ENCODE measurements around the gene MPV17L2. TPM values are rescaled to one million over a fixed set of nuclear protein-coding genes. Genes with fewer than 3 reads are reported as not detected.
"Not testable (repeated sequence)": the region's sequence is repeated elsewhere in the genome, so short reads cannot be mapped to it uniquely, and the experiment has no call there.

MPV17L2 gene
- polyA plus RNA-seq, 12 donors, result 3.2 to 5.8 (median 5.2) TPM; not detected in 2

- no peak for DNase-seq
Observed at GRCh38 chr19:18185538-18185937, 7.5 kb upstream of the MPV17L2 start.

DNA sequence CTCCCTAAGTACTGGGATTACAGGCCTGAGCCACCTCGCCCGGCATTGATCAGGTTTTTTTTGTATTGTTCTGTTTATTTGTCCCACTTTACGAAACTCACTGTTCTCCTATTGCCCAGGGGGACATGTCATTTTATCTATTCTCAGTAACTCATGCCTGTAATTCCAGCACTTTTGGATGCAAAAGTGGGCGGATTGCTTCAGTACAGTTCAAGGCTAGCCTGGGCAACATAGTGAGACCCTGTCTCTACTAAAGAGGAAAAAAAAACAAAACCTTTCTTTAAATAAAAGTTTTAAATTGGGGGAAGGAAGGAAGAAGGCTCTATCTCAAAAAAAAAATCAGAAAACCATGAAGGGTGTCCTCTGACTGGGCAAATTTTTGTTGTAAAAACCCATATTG, 2.7 kb upstream of the MPV17L2 start:
- no peak for DNase-seq

GRCh38 chr19:18191640-18192062, 1.4 kb upstream of the MPV17L2 start:
- peak; percentile 64 for DNase-seq

- no peak for DNase-seq
Observed at GRCh38 chr19:18193388-18194180, 566 bp downstream of the MPV17L2 start.

GRCh38 chr19:18194181-18194530, 1.1 kb downstream of the MPV17L2 start:
- DNase-seq, result no peak

- no peak for DNase-seq
Observed at GRCh38 chr19:18194554-18195238, 1.7 kb downstream of the MPV17L2 start.

GRCh38 chr19:18196511-18196845, 3.5 kb downstream of the MPV17L2 start:
- no peak for DNase-seq

- no peak for DNase-seq
Observed at GRCh38 chr19:18197306-18197705, 4.3 kb downstream of the MPV17L2 start.

GRCh38 chr19:18197941-18198340, 4.9 kb downstream of the MPV17L2 start:
- DNase-seq, result no peak

GRCh38 chr19:18198374-18198773, 5.4 kb downstream of the MPV17L2 start:
- DNase-seq, result no peak

DNA sequence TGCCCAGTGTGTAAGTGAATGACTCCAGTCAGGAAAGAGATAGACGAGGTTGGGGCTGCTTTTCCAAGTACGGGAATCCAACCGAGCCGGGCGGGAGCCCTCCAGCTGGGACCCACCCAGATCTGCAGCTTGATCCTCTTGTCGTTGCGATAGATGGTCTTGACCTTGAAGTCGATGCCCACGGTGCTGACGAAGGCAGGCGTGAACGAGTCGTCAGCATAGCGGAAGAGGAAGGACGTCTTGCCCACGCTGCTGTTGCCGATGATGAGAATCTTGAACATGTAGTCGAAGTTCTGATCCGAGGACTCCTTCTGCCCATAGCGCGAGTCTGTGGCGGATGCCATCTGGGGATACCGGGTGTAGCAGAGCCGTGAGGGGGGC, 9.4 kb downstream of the MPV17L2 start:
- DNase-seq, result no peak

DNA sequence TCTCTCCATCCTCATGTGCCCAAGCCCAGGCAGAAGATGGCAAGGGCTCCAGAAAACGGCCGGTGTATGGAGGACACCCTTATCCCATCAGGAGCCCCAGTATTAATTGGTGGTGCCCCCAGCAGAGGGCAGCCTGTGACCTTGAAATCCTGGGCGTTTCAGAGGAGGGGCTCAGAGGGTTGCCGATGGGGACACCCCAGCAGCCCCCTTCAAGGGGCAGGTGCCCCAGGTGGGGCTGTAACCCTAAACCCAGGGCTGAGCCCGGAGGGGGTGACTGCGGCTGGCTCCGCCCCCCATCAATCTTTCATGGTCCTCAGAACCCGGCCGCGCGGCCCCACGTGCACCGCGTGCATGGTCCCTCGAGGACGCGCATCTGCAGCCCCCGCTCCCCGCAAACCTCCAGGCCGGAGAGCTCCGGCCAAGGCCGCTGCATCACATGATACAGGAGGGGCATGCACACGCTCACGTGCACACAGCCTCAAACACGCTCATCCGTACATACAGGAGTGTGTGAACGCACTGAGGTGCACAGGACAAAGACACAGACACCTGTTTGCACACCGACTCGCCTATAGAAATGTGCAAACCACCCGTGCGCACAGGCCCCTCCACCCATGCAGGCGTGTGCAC, 9.9 kb downstream of the MPV17L2 start:
- peak; percentile 35 for DNase-seq

DNA sequence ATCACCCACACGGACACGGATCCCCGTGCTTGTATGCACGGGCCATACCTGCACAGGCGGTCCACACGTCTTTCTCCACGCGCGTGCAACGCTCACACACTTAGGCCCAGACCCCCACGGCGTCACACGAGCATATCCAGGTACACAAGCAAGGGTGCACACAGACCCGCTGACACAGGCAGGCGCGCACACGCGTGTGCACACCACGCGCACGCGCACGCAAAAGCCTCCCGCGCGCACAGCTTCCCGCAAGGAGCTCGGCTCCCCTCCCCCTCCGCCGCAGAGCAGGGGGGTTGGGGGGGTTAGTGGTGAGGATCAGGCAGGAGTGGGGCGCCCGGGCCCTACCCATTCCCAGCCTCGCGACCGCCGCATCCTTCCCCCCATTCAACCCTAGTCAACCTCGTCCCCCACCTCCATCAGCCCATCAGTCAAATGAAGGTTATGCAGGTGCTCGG, 10.4 kb downstream of the MPV17L2 start:
- DNase-seq, result peak; percentile 30

GRCh38 chr19:18203863-18204393, 10.9 kb downstream of the MPV17L2 start, which contains the start of gene RAB3A:
TSS of gene RAB3A (minus strand) at chr19:18204042. CDS start at chr19:18202740, 1,302 bp downstream.
- DNase-seq, result peak; percentile 100

DNA sequence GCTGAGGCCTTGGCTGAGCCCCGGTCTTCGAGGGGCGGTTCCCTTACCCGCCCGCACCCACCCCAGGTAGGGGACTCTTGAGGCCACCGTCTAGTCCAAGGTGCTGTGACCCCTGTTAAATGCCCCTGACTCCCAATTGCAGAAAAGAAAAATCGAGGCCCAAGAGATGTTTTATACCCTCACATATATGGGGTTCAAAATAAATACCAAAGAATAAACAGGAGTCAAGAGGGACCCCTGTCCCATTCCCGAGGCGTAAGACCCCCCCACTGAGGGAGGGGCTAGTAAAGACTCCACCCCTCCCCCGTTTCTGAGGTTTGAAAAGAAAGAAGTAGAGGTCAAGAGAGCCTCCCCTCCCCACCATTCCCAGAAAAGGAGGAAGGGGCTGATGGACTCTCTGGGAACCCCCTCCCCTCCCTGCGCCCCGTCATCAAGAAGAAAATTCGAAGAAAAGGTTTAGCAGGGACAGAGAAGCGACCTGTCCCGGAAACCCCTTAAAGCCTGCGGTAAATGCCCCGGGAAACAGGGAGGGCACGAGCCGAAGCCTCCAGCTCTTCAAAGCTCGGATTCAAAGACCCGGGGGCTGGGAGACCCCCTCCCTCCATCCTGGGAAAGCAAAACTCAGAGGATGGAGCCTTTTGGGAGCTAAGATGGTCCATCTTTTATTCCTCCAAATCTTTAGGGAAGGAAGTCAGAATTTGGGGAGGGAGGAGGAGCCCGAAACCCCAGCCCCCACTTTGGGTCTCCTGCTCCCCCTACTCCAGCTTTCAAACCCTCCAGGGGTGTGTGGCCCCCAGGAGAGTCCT, 11.6 kb downstream of the MPV17L2 start:
- DNase-seq, result peak; percentile 74

GRCh38 chr19:18205200-18205892, 12.3 kb downstream of the MPV17L2 start:
- DNase-seq, result peak; percentile 35

DNA sequence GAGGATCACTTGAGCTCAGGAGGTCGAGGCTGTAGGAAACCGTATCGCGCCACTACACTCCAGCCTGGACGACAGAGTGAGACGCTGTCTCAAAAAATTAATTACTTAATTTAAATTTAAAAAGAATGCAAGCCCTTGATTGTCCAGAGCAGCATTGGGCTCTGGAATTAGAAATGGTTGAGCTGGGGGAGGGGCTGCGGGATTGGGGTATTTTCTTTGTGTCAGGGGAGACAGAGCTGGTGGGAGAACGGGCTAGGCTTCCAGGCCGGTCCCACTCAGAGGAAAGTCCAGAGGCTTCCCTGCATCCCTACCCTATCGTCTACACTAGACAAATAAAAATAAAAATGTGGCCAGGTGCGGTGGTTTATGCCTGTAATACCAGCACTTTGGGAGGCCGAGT, 13.0 kb downstream of the MPV17L2 start:
- DNase-seq, result no peak

DNA sequence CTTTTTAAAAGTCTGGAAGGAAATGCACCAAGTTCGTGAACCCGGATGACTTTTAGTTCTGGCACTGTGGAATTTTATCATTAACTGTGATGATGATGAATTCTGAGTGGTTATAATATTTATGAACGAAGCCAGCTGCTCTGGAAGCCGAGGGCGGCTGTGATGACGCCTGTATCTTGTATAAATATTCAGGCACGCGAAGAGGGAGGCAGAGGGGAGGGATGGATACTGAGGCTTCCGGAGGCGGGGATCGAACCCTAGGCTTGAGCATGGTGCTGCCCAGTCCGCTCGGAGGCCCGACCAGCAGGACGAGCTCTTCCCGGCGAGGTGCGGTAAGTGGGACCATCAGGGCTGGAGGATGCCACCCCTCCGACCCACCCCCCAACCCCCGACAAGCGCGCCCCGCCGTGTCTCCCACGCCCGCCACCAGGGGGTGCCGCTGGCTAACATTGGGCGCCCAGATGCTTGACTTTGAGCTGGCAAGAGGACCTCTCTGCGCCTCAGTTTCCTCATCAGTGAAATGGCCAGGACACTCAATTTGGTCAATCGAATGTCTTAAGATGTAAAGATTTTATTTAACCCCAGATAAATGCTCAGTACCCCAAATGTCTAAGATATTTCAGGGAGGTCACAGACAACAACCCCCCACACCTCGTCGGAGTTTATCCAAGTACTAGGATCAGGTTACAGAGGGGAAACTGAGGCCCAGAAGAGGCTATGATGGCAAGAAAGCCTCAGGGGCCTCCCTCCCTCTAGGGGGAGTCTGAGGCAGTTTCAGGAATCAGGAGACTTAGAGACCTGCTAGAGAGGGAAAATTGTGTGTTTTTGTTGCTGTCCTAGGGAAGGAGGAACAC, 15.3 kb downstream of the MPV17L2 start:
- DNase-seq, result no peak

DNA sequence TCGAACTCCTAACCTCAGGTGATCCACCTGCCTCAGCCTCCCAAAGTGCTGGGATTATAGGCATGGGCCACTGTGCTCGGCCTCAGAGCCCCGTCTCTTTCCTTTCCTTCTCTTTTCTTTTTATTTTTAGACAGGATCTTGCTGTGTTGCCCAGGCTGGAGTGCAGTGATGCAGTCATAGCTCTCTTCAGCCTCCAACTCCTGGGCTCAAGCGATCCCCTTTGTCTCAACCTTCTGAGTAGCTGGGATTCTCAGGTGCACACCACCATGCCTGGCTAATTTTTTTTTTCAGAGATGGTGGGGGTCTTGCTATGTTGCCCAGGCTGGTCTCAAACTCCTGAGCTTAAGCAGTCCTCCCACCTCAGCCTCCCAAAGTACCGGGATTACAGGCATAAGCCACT, 16.9 kb downstream of the MPV17L2 start:
- not testable (repeated sequence) for DNase-seq

DNA sequence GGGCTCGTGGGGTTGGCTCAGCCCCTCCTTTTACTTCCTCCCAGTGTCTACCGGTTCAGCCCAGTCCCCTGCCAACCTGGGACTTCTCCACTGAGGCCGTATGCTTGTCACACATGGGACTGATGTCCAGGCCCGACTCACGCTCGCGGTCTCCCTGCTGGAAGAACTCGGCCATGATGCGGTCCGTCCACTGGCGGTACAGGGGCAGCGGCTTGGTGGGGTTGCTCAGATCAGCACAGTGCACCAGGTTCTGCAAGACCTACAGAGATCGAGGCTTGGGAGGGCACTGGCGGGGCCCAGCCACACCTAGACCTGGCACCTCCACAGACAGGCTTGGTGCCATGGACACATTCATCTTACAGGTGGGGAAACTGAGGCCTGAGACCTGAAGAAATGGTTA, 18.7 kb downstream of the MPV17L2 start:
- no peak for DNase-seq

Measured in muscle of arm (tissue), 12 donors.